Liver (tissue), 9 donors: ENCODE measurements around the gene NCAPG2. TPM values are rescaled to one million over a fixed set of nuclear protein-coding genes. Genes with fewer than 3 reads are reported as not detected.

Experiments used
- DNase-seq: peaks from one replicate; pipeline ENCODE4 v3.0.0-alpha.2; 2017; ENCODE audit warnings: low spot score
- H3K27ac ChIP-seq, 2 donors: one replicate each; pipeline ENCODE4 v1.7.0; 2013; ENCODE audit warnings: inconsistent platforms in 2 of 2, low read length in 2 of 2, control low read depth in 1 of 2, low read depth in 1 of 2, mild to moderate bottlenecking in 1 of 2
- H3K27me3 ChIP-seq, 4 donors: one replicate each; pipeline versions ENCODE4 v1.6.1 to v1.7.0; 2013; ENCODE audit warnings: low read length in 3 of 4, inconsistent platforms in 1 of 4, mild to moderate bottlenecking in 1 of 4, moderate library complexity in 1 of 4; ENCODE audit not compliant: control insufficient read depth in 4 of 4, insufficient read depth in 4 of 4
- H3K36me3 ChIP-seq, 4 donors: one replicate each; pipeline versions ENCODE4 v1.6.1 to v1.7.0; 2013; ENCODE audit warnings: low read length in 3 of 4, mild to moderate bottlenecking in 3 of 4, low read depth in 1 of 4, moderate library complexity in 1 of 4; ENCODE audit not compliant: control insufficient read depth in 4 of 4, insufficient read depth in 3 of 4
- H3K4me1 ChIP-seq, 4 donors: one replicate each; pipeline versions ENCODE4 v1.6.1 to v1.7.0; 2013; ENCODE audit warnings: low read length in 3 of 4, mild to moderate bottlenecking in 3 of 4, moderate library complexity in 1 of 4; ENCODE audit not compliant: control insufficient read depth in 4 of 4, insufficient read depth in 4 of 4
- H3K4me3 ChIP-seq, 3 donors: one replicate each; pipeline versions ENCODE4 v1.6.1 to v1.7.0; 2013; ENCODE audit warnings: low read length in 3 of 3, control low read depth in 1 of 3, low read depth in 1 of 3, mild to moderate bottlenecking in 1 of 3
- H3K9ac ChIP-seq, 2 donors: one replicate each; pipeline ENCODE4 v1.7.0; 2013; ENCODE audit warnings: low read length in 2 of 2, mild to moderate bottlenecking in 2 of 2, moderate library complexity in 2 of 2, control low read depth in 1 of 2, low read depth in 1 of 2
- H3K9me3 ChIP-seq, 4 donors: one replicate each; pipeline versions ENCODE4 v1.6.1 to v1.7.0; 2013; ENCODE audit warnings: low read length in 3 of 4; ENCODE audit not compliant: control insufficient read depth in 4 of 4
- CTCF ChIP-seq: fragments of 150-350 bp; IDR thresholded peaks from 2 replicates; pipeline ENCODE4 v1.5.1; 2017; ENCODE audit warnings: improper control_type of control experiment, low read depth, low read length; ENCODE audit not compliant: missing input control
- EGR1 ChIP-seq, 2 donors: IDR thresholded peaks; 2 replicates each; pipeline ENCODE4 v1.6.1; 2016 to 2018; ENCODE audit warnings: antibody characterized with exemption in 2 of 2, low read depth in 2 of 2
- FOXA1 ChIP-seq: IDR thresholded peaks from 2 replicates; pipeline ENCODE4 v1.6.1; 2016; ENCODE audit warnings: antibody characterized with exemption
- FOXA2 ChIP-seq: IDR thresholded peaks from 2 replicates; pipeline ENCODE4 v1.6.1; 2016; ENCODE audit warnings: antibody characterized with exemption
- GABPA ChIP-seq, 2 donors: IDR thresholded peaks in 1 of 2; conservative IDR thresholded peaks in 1 of 2; 2 replicates each; pipeline ENCODE4 v1.6.1; 2016; ENCODE audit warnings: antibody characterized with exemption in 2 of 2, mild to moderate bottlenecking in 1 of 2, moderate library complexity in 1 of 2
- HNF4A ChIP-seq, 2 donors: conservative IDR thresholded peaks; 2 replicates each; pipeline ENCODE4 v1.6.1; 2016; ENCODE audit warnings: antibody characterized with exemption in 2 of 2, mild to moderate bottlenecking in 2 of 2
- HNF4G ChIP-seq: IDR thresholded peaks from 2 replicates; pipeline ENCODE4 v1.6.1; 2016; ENCODE audit warnings: antibody characterized with exemption
- JUND ChIP-seq, 2 donors: IDR thresholded peaks; 2 replicates each; pipeline ENCODE4 v1.6.1; 2016; ENCODE audit warnings: antibody characterized with exemption in 2 of 2
- NR2F2 ChIP-seq: IDR thresholded peaks from 2 replicates; pipeline ENCODE4 v1.6.1; 2016; ENCODE audit warnings: antibody characterized with exemption
- RAD21 ChIP-seq, 2 donors: IDR thresholded peaks; 2 replicates each; pipeline ENCODE4 v1.6.1; 2016; ENCODE audit warnings: antibody characterized with exemption in 2 of 2, mild to moderate bottlenecking in 2 of 2
- REST ChIP-seq: IDR thresholded peaks from 2 replicates; pipeline ENCODE4 v1.6.1; 2016; ENCODE audit warnings: antibody characterized with exemption, mild to moderate bottlenecking
- RXRA ChIP-seq, 2 donors: IDR thresholded peaks; 2 replicates each; pipeline ENCODE4 v1.6.1; 2017 to 2018; ENCODE audit warnings: antibody characterized with exemption in 2 of 2, mild to moderate bottlenecking in 1 of 2
- SP1 ChIP-seq: IDR thresholded peaks from 2 replicates; pipeline ENCODE4 v1.6.1; 2018; ENCODE audit warnings: antibody characterized with exemption, mild to moderate bottlenecking
- TAF1 ChIP-seq: conservative IDR thresholded peaks from 2 replicates; pipeline ENCODE4 v1.6.1; 2016; ENCODE audit warnings: antibody characterized with exemption, mild to moderate bottlenecking
- YY1 ChIP-seq: IDR thresholded peaks from 2 replicates; pipeline ENCODE4 v1.6.1; 2016; ENCODE audit warnings: antibody characterized with exemption, mild to moderate bottlenecking
- ZBTB33 ChIP-seq: IDR thresholded peaks from 2 replicates; pipeline ENCODE4 v1.6.1; 2016; ENCODE audit warnings: antibody characterized with exemption
- WGBS: extraction: QIAGEN DNeasy Blood & Tissue Kit; methylation state at CpG from one replicate; pipeline ENCODE4 v1.1.7; 2013; 5-methylcytosine and 5-hydroxymethylcytosine counted together
- polyA plus RNA-seq, 2 donors: library from polyadenylated mRNA; stranded (reverse) in 1 of 2; unstranded in 1 of 2; fragments of 200-250 nt in 1 of 2; fragments of >200 nt in 1 of 2; fragmentation: Nextera tagmentation in 1 of 2; extraction: Ambion mirVana in 1 of 2; gene quantifications; one replicate each; pipeline versions ENCODE4 v1.2.1 to v1.2.3, GENCODE V29; 2013 to 2015
- total RNA-seq, 2 donors: library from RNA; depleted of rRNA; stranded (reverse); fragments of >200 nt; gene quantifications; one replicate each; pipeline ENCODE4 v1.2.3, GENCODE V29; 2014
- TF ChIP-seq, protein P1 (sequence below): IDR thresholded peaks from 2 replicates; pipeline ENCODE4 v1.6.1; 2016; ENCODE audit warnings: antibody characterized with exemption
- TF ChIP-seq, protein P2 (sequence below): IDR thresholded peaks from 2 replicates; pipeline ENCODE4 v1.6.1; 2016; ENCODE audit warnings: antibody characterized with exemption
- donor health status: healthy.
- donor health status: healthy.
- donor health status: healthy.
- donor health status: healthy.
- donor health status: healthy.

The NCAPG2 gene
- total and polyA plus RNA-seq, 4 donors, result 0.89 to 37.4 (median 3.7) TPM

DNA sequence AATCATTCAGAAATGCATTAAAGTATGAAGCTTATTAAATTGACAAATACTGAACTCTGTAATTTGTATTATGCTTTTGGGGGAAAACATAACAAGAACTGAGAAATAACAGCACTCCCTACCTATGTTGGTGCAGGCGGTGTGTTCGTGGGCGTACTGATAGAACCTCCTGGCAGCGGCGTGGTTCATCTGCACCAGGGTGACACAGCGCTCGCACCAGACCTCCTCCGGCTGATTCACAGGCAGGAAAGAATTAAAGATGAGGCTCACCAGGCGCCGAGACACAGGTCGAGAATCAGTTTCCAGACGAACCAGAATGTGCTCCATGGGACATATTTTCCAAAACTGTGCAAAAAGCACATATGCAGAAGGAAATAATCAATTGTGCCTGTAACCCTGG is 40.2 kb downstream of the NCAPG2 start:
- Histone ChIP-seq H3K27me3 (no peaks in the 10 kb centered on the region), H3K27ac (no peak overlapping the region), H3K4me1 (no peaks in the 10 kb centered on the region), H3K4me3 (no peak overlapping the region), H3K9ac (no peak overlapping the region), H3K36me3 (peaks cover 0 to 7% (median 2%) of the 10 kb centered on the region in 4 donors), H3K9me3 (no peaks in the 10 kb centered on the region)
- TF ChIP-seq, protein P1, sequence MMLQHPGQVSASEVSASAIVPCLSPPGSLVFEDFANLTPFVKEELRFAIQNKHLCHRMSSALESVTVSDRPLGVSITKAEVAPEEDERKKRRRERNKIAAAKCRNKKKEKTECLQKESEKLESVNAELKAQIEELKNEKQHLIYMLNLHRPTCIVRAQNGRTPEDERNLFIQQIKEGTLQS, result no peak
- TF ChIP-seq FOXA2, result no peak
- no peak for TF ChIP-seq CTCF
- no peak for TF ChIP-seq SP1
- TF ChIP-seq GABPA (IDR thresholded peaks at IDR 0.05 in 1 of 2, conservative IDR thresholded peaks at IDR 0.05 in 1 of 2), result no peak
- no peak for TF ChIP-seq TAF1
- no peak for TF ChIP-seq HNF4G
- TF ChIP-seq, protein P2, sequence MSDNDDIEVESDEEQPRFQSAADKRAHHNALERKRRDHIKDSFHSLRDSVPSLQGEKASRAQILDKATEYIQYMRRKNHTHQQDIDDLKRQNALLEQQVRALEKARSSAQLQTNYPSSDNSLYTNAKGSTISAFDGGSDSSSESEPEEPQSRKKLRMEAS, result no peak
- TF ChIP-seq RAD21 (IDR thresholded peaks at IDR 0.05), result no peak
- no peak for TF ChIP-seq RXRA (IDR thresholded peaks at IDR 0.05)
- no peak for TF ChIP-seq NR2F2
- no peak for TF ChIP-seq HNF4A (conservative IDR thresholded peaks at IDR 0.05)
- TF ChIP-seq ZBTB33, result no peak
- TF ChIP-seq FOXA1, result no peak
- no peak for TF ChIP-seq EGR1 (IDR thresholded peaks at IDR 0.05; ENCODE audit: low read depth in 2 of 2)
- DNase-seq, result no peak
- WGBS, result 97% methylated on average over 12 of the region's 12 CpGs

DNA sequence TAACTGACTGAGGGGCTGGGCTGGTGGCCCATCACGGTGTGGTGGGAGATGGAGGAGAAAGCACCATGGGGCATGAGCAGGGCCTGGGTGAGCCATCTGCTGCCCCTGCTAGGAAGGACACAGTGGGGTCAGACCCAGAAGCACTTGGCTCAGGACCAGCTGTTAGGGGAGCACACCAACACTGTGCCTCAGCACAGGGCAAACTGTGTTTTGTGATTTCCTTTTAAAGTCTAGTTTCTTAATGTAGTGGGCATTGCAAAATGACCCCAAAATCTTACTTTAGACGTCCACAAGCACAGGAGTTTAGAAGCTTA is 41.2 kb downstream of the NCAPG2 start:
- no peak overlapping the region for H3K27ac ChIP-seq
- 90% methylated on average over 2 of the region's 2 CpGs for WGBS
- TF ChIP-seq YY1, result no peak
- no peak for TF ChIP-seq SP1
- no peak for TF ChIP-seq ZBTB33
- no peak for TF ChIP-seq REST
- TF ChIP-seq FOXA2, result no peak
- no peak for TF ChIP-seq TAF1
- no peak for TF ChIP-seq HNF4A (conservative IDR thresholded peaks at IDR 0.05)
- TF ChIP-seq, protein P2, result no peak
- TF ChIP-seq RAD21 (IDR thresholded peaks at IDR 0.05), result no peak
- no peak for TF ChIP-seq FOXA1
- TF ChIP-seq CTCF, result no peak
- TF ChIP-seq JUND (IDR thresholded peaks at IDR 0.05), result no peak
- TF ChIP-seq, protein P1, result no peak
- TF ChIP-seq GABPA (IDR thresholded peaks at IDR 0.05 in 1 of 2, conservative IDR thresholded peaks at IDR 0.05 in 1 of 2), result no peak
- no peak for TF ChIP-seq RXRA (IDR thresholded peaks at IDR 0.05)
- TF ChIP-seq EGR1 (IDR thresholded peaks at IDR 0.05; ENCODE audit: low read depth in 2 of 2), result no peak
- no peak for TF ChIP-seq HNF4G
- TF ChIP-seq NR2F2, result no peak

More for the DNA sequence above, 41.2 kb downstream of the NCAPG2 start:
- Histone ChIP-seq H3K9me3 (no peaks in the 10 kb centered on the region), H3K4me3 (no peak overlapping the region), H3K9ac (no peak overlapping the region), H3K27me3 (no peaks in the 10 kb centered on the region), H3K4me1 (no peaks in the 10 kb centered on the region), H3K36me3 (peaks cover 0 to 7% (median 2%) of the 10 kb centered on the region in 4 donors)
- DNase-seq, result no peak
